ENCODE data around the gene FCHSD2.
"Not testable (repeated sequence)": the region's sequence is repeated elsewhere in the genome, so short reads cannot be mapped to it uniquely, and the experiment has no call there.

The FCHSD2 gene

DNA sequence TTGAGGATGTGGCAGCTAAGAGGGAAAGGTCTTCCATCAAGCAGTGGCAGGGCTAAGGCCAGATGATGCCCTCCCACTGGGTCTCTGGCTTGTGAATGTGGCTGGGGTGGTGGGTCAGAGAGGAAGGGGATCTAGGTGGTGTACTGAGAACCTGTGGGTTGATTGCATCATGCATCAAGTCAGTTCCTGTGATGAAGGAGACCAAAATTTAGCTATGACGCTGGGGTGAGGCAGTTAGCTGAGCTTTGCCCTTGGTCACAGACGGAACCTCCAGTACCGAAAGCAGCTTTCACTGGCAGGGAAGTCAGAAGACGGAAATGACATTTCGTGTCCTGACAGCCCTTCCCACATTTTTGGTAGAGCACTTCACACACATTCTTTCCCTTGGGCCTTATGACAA is 307.2 kb downstream of the FCHSD2 start:
- H3K4me3 ChIP-seq (ENCODE audit: low read depth, low read length): no peak overlapping the region
- no peak for DNase-seq (ENCODE audit: low read depth)

DNA sequence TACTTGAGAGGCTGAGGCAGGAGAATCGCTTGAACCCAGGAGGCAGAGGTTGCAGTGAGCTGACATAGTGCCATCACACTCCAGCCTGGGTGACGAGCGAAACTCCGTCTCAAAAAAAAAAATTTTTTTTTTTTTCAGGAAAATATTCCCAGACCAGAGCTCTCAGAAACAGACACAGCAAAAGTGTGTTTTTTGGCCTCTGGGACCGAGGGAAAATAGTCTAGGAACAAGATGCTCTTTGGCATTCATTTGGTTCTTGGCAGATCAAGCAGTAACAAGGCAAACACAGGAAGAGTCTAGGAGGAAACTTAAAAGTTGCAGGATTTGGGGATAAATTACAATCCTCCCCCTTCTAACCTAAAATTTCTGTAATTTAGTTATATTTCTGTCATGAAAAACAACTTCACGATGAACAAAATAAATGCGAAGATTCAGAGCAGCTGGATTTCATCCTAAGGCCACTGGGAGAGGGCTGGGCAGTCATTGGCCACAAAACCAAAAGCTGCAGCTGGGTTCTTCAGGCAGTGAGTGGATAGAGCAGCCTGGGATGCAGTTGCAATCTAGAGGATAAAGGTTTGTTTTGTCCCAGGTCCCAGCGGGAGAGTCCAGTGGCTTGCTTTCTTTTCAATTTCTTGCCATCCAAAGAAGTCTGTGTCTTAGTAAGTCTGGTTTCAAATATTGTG is 308.2 kb downstream of the FCHSD2 start:
- no peak overlapping the region for H3K4me3 ChIP-seq (ENCODE audit: low read depth, low read length)
- DNase-seq (ENCODE audit: low read depth): no peak

DNA sequence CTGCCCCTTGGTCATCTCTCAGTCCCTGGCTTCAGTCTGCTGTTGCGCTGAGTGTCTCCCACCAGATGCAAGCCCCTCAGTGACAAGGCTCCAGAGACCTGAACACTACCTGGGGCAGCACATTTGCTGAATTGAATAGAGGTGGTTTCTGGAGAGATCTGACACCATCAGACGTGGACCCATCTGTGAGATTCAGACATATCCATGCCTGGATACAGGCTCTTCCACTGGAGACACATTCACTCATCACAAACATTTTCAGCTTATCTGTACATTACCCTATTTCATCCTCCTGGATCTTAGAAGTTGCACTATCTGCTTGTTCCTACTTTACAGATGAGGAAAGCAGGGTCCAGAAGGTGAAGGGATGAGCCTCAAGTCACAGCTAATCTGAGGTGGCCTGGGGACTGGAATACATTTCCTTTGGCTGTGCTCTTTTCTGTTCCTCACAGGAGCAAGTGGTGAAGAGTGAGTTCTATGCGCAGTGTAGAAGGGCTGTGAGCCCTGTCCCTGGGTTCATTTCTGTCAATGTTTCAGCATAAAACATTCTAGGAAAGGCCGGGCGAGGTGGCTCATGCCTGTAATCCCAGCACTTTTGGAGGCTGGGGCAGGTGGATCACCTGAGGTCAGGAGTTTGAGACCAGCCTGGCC is 308.9 kb downstream of the FCHSD2 start:
- H3K4me3 ChIP-seq (ENCODE audit: low read depth, low read length): no peak overlapping the region
- no peak for DNase-seq (ENCODE audit: low read depth)

DNA sequence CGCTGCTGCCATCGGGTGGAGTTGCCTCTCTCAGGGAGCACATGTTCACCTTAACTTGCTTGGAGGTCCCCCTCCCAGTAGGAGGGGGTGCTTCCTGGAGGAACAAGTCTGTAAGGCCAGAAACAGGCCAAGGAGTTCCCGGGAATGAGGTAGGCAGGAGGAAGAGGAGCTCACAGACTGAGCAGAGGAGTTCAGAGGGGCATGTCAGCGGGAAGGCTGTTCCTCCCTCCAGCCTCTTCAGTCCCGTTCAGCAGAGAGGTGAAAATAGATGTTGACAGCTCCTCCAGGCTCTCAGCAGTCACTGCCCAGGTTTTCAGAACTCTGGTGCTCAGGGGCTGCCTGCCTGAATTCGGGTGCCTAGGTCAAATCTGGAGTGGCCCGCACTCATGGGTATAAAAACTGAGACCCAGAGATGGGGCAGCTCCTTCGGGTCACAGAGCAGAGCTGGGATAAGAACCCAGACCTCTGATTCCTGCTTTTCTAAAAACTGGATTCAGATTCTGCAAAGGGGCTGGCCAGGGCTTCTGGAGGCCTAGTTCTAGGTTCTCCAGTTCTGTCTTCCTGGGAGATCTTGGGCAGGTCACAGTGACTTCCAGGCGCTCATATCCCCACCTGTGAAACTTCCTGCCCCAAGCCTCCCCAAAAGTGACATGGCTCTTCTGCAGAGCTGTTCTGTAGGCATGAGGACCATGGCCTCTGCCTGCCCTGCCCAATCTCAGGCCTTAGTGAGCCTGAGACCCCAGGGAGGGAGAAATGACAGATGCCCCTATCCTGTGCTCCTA is 309.6 kb downstream of the FCHSD2 start:
- H3K4me3 ChIP-seq (ENCODE audit: low read depth, low read length): no peak overlapping the region

DNA sequence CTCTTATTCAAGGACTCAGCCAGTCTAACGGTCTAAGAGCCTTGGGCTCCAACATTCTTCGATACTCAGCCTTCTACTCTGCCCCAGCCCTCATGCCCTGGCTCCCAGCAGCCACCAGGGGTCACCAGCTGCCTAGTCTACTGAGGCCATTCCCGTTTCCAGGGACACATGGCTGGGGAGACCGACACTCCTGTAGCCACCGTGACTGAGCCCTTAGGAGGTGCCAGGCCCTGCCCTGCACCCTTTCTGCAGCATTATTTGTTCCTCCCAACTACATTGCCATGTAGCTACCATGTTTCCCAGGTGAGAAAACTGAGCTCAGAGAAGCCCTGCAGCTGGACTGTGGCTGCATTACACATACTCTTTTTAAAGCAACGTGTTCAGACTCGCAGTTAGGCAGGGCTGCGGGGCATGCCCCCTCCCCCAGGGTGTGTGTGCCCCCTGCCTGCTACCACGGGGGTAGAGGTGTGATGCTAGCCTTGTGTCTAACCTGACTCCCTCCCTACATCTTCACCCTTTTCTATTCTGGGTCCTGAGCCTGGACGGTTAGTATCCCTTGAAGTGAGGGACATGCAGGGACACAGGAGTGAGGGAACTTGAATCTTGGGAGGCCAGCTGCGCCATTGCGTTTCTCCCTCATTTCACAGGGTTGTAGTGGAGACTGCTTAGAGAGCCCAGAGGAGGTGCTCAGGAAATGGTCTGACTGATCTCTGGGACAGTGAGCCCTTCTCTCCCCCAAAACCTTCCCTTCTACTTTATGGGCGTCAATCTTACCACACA is 310.4 kb downstream of the FCHSD2 start:
- no peak for DNase-seq (ENCODE audit: low read depth)
- H3K4me3 ChIP-seq (ENCODE audit: low read depth, low read length): no peak overlapping the region

More for the DNA sequence above, 309.6 kb downstream of the FCHSD2 start:
- DNase-seq (ENCODE audit: low read depth): no peak

DNA sequence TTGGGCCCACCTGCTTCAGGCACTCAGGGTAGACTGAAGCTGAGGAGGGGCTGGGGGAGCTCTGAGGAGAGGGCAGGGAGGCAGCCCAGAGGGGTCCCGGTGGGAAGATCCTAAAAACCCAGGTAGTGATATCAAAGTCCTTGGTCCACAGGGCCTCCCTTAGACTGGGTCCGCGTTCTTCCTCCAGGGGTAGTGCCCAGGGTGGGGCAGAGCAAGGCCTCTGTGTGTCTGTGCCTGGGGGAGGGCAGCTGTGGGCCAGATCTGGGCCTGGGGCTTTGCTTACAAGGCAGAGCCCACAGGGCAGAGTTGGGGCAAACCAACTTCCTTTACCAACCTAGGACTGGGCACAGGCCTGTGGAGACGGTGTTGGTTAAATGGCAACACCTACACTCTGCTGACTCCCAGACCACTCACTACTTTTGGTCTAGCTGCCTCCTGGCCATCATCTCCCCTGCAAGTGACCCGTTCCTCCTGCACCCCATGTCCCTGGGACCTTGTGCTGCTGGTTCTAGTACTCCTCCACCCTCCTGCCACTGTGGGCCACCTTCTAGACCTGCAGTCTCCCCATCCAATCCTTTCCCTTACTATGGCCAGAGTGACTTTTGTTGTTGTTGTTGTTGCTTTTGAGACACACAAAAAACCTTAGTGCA is 312.1 kb downstream of the FCHSD2 start:
- no peak for DNase-seq (ENCODE audit: low read depth)
- H3K4me3 ChIP-seq (ENCODE audit: low read depth, low read length): no peak overlapping the region

DNA sequence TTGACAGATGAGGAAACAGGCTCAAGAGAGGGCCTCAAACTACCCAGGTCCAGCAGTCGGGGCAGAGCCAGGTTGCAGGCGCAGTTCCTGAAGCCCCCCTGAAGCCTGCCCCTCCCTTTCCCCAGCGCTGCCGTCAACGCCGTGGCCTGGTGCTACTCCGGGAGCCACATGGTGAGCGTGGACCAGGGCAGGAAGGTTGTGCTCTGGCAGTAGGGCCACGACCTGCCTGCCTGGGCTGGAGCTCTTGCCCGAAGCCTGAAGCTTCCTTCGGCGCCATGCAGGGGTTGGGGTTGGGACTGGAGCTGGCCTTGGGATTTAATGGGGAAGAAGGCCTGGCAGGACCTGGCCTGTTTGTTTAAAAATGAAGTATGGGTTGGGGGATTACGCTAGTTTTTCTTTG is 312.9 kb downstream of the FCHSD2 start:
- no peak for DNase-seq (ENCODE audit: low read depth)

DNA sequence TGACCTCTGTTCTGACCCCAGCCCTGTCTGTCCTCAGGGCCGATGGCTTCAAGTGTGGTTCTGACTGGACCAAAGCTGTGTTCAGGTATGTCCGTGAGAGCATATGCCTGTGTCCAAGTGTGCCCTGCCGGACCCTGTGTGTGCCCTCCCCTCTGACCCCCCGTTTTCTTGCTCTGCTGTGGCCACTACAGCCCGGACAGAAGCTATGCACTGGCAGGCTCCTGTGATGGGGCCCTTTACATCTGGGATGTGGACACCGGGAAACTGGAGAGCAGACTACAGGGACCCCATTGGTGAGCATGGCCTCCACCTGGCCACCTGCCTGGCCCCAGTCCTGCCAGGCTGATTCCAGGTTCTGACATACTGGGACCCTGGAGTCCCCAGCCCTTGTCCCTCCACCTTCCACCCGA is 313.4 kb downstream of the FCHSD2 start:
- no peak overlapping the region for H3K4me3 ChIP-seq (ENCODE audit: low read depth, low read length)
- DNase-seq (ENCODE audit: low read depth): no peak

More for the DNA sequence above, 312.9 kb downstream of the FCHSD2 start:
- H3K4me3 ChIP-seq (ENCODE audit: low read depth, low read length): no peak overlapping the region

DNA sequence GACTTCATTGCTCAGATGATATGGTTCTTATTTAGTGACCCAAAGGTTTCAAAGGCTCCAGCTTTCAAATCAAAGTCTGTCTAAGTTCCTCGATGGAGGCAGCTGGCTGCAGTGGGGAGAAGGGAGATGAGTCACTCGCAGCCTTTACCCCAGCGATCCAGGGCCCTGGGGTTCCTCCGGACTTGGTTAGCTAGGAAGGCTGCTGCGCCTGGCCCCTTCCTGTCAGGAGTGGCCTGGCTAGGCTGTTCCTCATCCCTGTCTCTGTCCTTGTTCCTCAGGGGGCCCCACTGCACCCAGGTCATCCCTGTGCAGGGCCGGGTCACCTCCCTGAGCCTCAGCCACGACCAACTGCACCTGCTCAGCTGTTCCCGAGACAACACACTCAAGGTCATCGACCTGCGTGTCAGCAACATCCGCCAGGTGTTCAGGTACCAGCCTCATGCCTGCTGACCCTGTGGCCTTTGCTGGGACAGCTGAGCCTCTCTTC is 314.0 kb downstream of the FCHSD2 start:
- no peak overlapping the region for H3K4me3 ChIP-seq (ENCODE audit: low read depth, low read length)
- no peak for DNase-seq (ENCODE audit: low read depth)

DNA sequence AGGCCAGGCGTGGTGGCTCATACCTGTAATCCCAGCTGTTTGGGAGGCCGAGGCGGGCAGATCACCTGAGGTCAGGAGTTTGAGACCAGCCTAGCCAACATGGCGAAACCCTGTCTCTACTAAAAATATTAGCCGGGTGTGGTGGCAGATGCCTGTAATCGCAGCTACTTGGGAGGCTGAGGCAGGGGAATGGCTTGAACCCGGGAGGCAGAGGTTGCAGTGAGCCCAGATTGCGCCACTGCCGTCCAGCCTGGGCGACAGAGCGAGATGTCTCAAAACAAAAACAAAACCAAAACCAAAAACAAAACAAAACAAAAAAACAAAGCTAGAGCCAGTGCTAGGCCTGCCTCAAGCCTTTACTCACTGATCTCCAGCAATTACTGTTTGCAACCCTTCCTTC is 314.5 kb downstream of the FCHSD2 start:
- H3K4me3 ChIP-seq (ENCODE audit: low read depth, low read length); DNase-seq (ENCODE audit: low read depth): not testable (repeated sequence)

DNA sequence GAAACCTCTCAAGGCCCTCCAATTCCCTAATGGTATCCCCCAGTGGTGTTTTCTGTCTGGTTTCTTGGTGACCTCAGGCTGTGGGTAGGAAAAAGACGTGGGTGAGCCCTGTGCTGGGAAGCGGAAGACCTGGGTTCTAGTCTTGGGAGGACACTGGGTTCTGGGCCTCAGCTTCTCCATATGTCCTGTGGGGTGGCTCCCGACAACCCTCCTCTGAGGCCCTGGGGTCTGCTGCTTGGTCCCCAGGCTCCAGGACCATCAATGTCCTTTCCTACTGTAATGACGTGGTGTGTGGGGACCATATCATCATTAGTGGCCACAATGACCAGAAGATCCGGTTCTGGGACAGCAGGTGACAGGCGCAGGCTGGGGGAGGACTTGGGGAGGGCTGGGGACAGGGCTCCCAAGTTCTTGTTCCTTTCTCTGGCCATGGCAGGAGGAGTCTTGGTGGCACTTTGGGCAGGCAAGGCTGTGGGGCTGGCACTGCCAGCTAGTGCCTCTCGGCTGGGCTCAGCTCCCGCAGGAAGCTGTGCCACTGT is 315.1 kb downstream of the FCHSD2 start:
- DNase-seq (ENCODE audit: low read depth): no peak
- H3K4me3 ChIP-seq (ENCODE audit: low read depth, low read length): no peak overlapping the region

DNA sequence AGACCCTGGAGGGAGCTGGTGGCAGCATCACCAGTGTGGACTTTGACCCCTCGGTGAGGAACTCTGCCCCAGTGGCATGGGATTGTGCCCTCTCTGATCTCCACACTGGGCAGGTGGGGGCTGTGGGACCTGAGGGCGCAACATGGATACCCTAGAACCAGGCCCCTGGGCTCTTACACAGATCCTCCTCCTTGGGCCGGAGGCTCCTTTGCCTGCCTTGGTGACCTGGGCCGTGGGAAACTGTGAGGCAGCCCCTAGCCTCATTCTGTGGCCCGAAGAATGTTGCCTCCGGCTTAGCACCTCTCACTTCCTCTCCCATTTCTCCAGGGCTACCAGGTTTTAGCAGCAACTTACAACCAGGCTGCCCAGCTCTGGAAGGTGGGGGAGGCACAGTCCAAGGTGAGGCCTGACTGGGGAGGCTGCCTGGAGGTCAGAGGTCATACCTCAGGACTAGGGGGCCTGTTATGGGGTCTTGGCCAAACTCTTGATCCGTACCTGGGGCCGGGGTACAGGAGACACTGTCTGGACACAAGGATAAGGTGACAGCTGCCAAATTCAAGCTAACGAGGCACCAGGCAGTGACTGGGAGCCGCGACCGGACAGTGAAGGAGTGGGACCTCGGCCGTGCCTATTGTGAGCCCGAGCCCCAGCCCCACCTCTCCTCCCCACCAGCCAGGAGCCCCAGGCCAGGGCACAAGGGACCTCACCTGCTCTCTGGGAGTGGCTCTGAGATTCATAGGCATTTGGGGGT is 315.8 kb downstream of the FCHSD2 start:
- no peak overlapping the region for H3K4me3 ChIP-seq (ENCODE audit: low read depth, low read length)
- no peak for DNase-seq (ENCODE audit: low read depth)

DNA sequence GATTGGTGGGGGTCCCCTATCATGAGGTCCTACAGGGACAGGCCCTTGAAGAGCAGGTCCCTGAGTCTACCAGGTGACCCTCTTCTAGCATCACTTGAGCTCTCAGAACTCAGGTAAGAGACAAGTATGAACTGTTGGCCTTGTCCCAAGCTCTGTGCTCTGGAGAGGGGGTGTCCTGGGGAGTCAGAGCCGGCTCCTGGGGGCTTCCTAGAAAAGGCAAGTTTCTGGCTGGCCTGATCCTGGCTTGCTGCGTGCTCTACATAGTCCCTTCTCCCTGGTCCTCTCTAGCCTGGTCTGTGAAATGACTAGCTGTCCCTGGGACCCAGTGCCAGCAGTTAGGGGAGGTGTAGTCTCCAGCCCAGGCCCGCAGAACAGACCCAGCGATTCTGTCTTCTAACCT is 316.5 kb downstream of the FCHSD2 start:
- DNase-seq (ENCODE audit: low read depth): no peak
- no peak overlapping the region for H3K4me3 ChIP-seq (ENCODE audit: low read depth, low read length)

DNA sequence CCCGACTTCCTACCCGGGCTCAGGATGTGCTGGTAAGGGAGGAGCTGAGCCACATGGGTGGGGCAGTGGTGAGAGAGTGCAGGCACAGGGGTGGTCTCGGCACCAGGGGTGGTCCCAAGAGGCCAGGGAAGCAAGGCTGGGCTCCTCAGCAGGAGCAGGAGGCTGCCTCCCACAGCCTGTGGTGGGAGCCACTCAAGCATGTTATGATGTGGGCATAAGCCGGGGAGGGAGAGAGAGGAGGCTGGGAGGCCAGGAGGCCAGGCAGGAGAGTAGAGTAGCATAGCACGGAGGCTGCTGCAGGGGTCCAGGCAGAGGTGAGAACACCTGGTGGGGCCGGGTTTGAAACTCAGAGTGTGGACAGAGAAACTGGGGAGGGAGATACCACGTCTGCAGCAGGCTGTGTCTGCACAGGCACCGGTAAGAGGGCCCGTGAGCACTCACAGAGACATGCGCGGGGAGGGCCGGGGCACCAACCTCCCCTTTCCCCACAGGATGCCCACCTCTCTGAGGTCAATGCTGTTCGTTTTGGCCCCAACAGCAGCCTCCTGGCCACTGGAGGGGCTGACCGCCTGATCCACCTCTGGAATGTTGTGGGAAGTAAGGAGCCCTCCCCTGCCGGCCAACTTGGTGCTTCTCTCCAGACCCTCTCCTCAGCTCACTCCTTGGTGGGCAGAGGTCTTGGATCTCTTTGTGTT is 317.2 kb downstream of the FCHSD2 start:
- no peak for DNase-seq (ENCODE audit: low read depth)
- no peak overlapping the region for H3K4me3 ChIP-seq (ENCODE audit: low read depth, low read length)

DNA sequence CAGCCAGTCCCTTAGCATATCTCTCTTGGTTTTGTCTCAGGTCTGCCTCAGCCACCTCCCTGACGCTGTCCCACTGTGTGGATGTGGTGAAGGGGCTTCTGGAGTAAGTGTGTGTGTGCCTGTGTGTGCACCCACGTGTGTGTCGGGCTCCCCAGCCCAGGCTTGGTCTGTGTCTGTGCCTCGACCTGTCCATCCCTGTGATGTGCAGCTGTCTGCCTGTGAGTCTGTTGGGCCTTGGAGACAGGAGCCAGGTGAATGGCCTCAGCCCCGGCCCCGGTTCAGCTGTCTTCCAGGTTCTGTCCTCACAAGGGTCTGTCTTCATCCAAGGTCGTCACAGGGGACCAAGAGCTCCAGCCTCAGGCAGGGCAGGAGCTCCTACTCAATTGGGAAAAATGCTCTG is 318.1 kb downstream of the FCHSD2 start:
- H3K4me3 ChIP-seq (ENCODE audit: low read depth, low read length): no peak overlapping the region
- no peak for DNase-seq (ENCODE audit: low read depth)

DNA sequence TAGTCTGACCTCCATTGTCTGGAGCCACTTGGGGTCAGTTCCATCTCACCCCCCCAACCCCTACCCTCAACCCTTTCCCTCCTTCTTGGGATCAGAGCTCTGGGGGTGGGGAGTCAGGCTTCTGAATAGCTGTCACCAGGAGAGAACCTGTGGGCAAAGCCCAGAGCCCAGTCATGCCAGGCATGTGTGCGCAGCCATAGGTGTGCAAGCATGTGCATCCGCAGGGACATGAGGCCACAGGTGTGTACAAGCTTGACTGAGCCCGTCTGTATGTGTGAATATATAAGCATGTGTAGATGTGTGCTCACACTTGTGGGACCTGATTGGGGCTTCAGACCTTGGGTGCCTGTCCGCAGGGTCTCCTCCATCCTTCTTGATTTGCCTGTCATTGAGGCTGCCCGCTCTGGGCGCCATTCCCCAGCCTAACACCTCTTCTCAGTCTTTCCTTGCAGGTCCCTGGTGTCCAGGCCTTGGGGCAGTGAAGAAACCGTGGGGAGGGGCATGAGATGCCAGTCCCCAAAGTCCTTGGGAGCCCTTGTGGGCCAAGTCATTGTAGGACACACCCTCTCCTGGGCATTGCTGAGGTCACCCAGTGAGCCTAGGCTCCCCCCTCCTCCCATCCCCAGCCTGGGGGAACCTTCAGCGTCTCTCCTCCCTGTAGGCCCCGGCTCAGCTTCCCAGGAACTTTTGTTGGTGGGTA is 318.9 kb downstream of the FCHSD2 start:
- DNase-seq (ENCODE audit: low read depth): no peak

More for the DNA sequence above, 318.9 kb downstream of the FCHSD2 start:
- no peak overlapping the region for H3K4me3 ChIP-seq (ENCODE audit: low read depth, low read length)
